CD4-positive, alpha-beta T cell treated with Interleukin-10 for 1 hour (primary cell): ENCODE data around the gene BPHL.
"Not testable (repeated sequence)": the region's sequence is repeated elsewhere in the genome, so short reads cannot be mapped to it uniquely, and the experiment has no call there.

Experiments
- DNase-seq: peaks from one replicate; pipeline ENCODE4 v3.0.0-alpha.2; 2020

The BPHL gene

GRCh38 chr6:3157131-3157933 lies 38.8 kb downstream of the BPHL start, which contains the start of gene TUBB2A:
TSS of gene TUBB2A (minus strand) at chr6:3157544. CDS start at chr6:3157463, 81 bp downstream.
- peak; percentile 88 for DNase-seq

GRCh38 chr6:3159805-3160781 lies 41.6 kb downstream of the BPHL start:
- peak; percentile 81 for DNase-seq

GRCh38 chr6:3162067-3162497 lies 43.6 kb downstream of the BPHL start:
- no peak for DNase-seq

- peak; percentile 71 for DNase-seq
Observed at GRCh38 chr6:3162565-3163247, 44.2 kb downstream of the BPHL start.

GRCh38 chr6:3163248-3163594 lies 44.7 kb downstream of the BPHL start:
- no peak for DNase-seq

GRCh38 chr6:3164388-3164787 lies 45.9 kb downstream of the BPHL start:
- no peak for DNase-seq

GRCh38 chr6:3165631-3166534 lies 47.4 kb downstream of the BPHL start:
- no peak for DNase-seq

- DNase-seq, result not testable (repeated sequence)
Observed at GRCh38 chr6:3166535-3167225, 48.2 kb downstream of the BPHL start.

GRCh38 chr6:3168046-3168445 lies 49.5 kb downstream of the BPHL start:
- DNase-seq, result not testable (repeated sequence)

- DNase-seq, result not testable (repeated sequence)
Observed at GRCh38 chr6:3170676-3171075, 52.2 kb downstream of the BPHL start.

- DNase-seq, result not testable (repeated sequence)
Observed at GRCh38 chr6:3171313-3172175, 53.0 kb downstream of the BPHL start.

- not testable (repeated sequence) for DNase-seq
Observed at GRCh38 chr6:3172789-3173188, 54.3 kb downstream of the BPHL start.

- DNase-seq, result not testable (repeated sequence)
Observed at GRCh38 chr6:3173636-3174089, 55.2 kb downstream of the BPHL start.

- no peak for DNase-seq
Observed at GRCh38 chr6:3175715-3176402, 57.3 kb downstream of the BPHL start.

GRCh38 chr6:3176562-3177355 lies 58.2 kb downstream of the BPHL start:
- DNase-seq, result no peak

GRCh38 chr6:3178666-3179065 lies 60.2 kb downstream of the BPHL start:
- DNase-seq, result not testable (repeated sequence)

GRCh38 chr6:3179945-3180344 lies 61.4 kb downstream of the BPHL start:
- DNase-seq, result not testable (repeated sequence)

GRCh38 chr6:3181105-3181504 lies 62.6 kb downstream of the BPHL start:
- no peak for DNase-seq

GRCh38 chr6:3183066-3183465 lies 64.6 kb downstream of the BPHL start:
- no peak for DNase-seq
